GM15510 (cell line): Measurements from ENCODE around the gene IFITM5.

Experiments used
- POLR2A ChIP-seq: IDR thresholded peaks from 3 replicates; pipeline ENCODE4 v1.6.1; 2011; ENCODE audit warnings: borderline replicate concordance; ENCODE audit not compliant: insufficient read length; ENCODE audit errors: extremely low read depth

The IFITM5 gene

GRCh38 chr11:259413-259812 lies 39.9 kb downstream of the IFITM5 start:
- no peak for TF ChIP-seq POLR2A

- no peak for TF ChIP-seq POLR2A
These were observed 41.4 kb downstream of the IFITM5 start for GRCh38 chr11:257766-258493.

- TF ChIP-seq POLR2A, result no peak
These were observed 42.2 kb downstream of the IFITM5 start for GRCh38 chr11:256952-257737.

- TF ChIP-seq POLR2A, result no peak
These were observed 43.5 kb downstream of the IFITM5 start for GRCh38 chr11:255816-256215.

- no peak for TF ChIP-seq POLR2A
These were observed 44.1 kb downstream of the IFITM5 start for GRCh38 chr11:255176-255575.

- TF ChIP-seq POLR2A, result no peak
These were observed 45.4 kb downstream of the IFITM5 start for GRCh38 chr11:253886-254270.

GRCh38 chr11:253160-253885 lies 46.0 kb downstream of the IFITM5 start:
- no peak for TF ChIP-seq POLR2A

GRCh38 chr11:252666-253065 lies 46.7 kb downstream of the IFITM5 start:
- no peak for TF ChIP-seq POLR2A

GRCh38 chr11:251550-251949 lies 47.8 kb downstream of the IFITM5 start:
- TF ChIP-seq POLR2A, result no peak

- TF ChIP-seq POLR2A, result no peak
These were observed 48.5 kb downstream of the IFITM5 start for GRCh38 chr11:250740-251299.

GRCh38 chr11:250274-250673 lies 49.1 kb downstream of the IFITM5 start:
- TF ChIP-seq POLR2A, result no peak

GRCh38 chr11:249062-249461 lies 50.3 kb downstream of the IFITM5 start:
- no peak for TF ChIP-seq POLR2A
